Gastrocnemius medialis (tissue), 4 donors: ENCODE results near the gene TNS1.
"Not testable (repeated sequence)": the region's sequence is repeated elsewhere in the genome, so short reads cannot be mapped to it uniquely, and the experiment has no call there.

Source experiments
- POLR2A ChIP-seq, 2 donors: fragments of 450-650 bp; IDR thresholded peaks; one replicate each; pipeline ENCODE4 v1.6.1; 2017; ENCODE audit warnings: antibody characterized with exemption in 2 of 2, mild to moderate bottlenecking in 2 of 2, moderate library complexity in 2 of 2
- TF ChIP-seq, protein P1 (sequence below), 5 experiments: fragments of 450-650 bp in 3 of 5; fragments of 200-600 bp in 2 of 5; sonication (generic) in 2 of 5; IDR thresholded peaks in 4 of 5; conservative IDR thresholded peaks in 1 of 5; 1 replicate in 4 of 5; 2 replicates in 1 of 5; pipeline ENCODE4 v1.5.1; 2016 to 2019; ENCODE audit warnings: antibody characterized with exemption in 5 of 5, mild to moderate bottlenecking in 3 of 5, moderate library complexity in 3 of 5

DNA sequence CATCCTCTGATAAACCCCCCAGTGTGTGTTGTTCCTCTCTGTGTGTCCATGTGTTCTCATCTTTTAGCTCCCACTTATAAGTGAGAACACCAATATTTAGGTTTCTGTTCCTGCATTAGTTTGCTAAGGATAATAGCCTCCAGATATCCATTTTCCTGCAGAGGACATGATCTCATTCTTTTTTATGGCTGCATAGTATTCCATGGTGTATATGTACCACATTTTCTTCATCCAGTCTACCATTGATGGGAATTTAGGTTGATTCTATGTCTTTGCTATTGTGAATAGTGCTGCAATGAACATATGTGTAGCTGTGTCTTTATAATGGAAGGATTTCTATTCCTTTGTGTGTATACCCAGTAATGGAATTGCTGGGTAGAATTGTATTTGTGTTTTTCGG lies 41.8 kb upstream of the TNS1 start:
- TF ChIP-seq, protein P1, sequence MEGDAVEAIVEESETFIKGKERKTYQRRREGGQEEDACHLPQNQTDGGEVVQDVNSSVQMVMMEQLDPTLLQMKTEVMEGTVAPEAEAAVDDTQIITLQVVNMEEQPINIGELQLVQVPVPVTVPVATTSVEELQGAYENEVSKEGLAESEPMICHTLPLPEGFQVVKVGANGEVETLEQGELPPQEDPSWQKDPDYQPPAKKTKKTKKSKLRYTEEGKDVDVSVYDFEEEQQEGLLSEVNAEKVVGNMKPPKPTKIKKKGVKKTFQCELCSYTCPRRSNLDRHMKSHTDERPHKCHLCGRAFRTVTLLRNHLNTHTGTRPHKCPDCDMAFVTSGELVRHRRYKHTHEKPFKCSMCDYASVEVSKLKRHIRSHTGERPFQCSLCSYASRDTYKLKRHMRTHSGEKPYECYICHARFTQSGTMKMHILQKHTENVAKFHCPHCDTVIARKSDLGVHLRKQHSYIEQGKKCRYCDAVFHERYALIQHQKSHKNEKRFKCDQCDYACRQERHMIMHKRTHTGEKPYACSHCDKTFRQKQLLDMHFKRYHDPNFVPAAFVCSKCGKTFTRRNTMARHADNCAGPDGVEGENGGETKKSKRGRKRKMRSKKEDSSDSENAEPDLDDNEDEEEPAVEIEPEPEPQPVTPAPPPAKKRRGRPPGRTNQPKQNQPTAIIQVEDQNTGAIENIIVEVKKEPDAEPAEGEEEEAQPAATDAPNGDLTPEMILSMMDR (IDR thresholded peaks at IDR 0.05 in 4 of 5, conservative IDR thresholded peaks at IDR 0.05 in 1 of 5) = not testable (repeated sequence)
- not testable (repeated sequence) for TF ChIP-seq POLR2A (IDR thresholded peaks at IDR 0.05)
